ENCODE measurements around the gene UIMC1. TPM values are rescaled to one million over a fixed set of nuclear protein-coding genes. Genes with fewer than 3 reads are reported as not detected.

The UIMC1 gene
- total and polyA plus RNA-seq, 8 donors = 11.6 to 81.7 (median 33.2) TPM

DNA sequence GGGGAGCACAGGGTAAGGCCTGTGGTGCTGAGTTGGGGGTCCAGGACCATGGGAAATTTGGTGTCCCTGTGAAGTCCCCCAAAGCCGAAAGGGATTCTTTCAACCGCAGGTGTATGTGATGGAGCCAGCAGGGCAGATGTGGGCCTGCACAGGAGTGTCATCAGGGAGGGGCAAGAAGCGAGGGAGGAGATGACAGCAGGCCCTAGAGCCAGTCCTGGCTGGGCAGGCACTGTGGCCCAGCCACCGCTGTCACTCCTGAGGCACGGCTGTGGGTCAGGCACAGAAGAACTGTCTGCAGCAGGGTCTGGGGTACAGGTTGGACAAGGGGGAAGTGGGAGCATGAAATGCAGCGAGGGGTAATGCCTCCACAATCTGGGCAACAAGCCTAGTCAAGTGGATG, 112.3 kb downstream of the UIMC1 start:
- H3K4me1 ChIP-seq = no peaks in the 10 kb centered on the region
- H3K9me3 ChIP-seq = no peaks in the 10 kb centered on the region
- 83 to 93% (median 90%) methylated on average over 6 of the region's 6 CpGs for WGBS, 5 donors
- peak in 1 of 2 donors; percentile 17 for DNase-seq
- H3K4me3 ChIP-seq = no peak overlapping the region
- no peak overlapping the region for H3K27ac ChIP-seq
- no peaks in the 10 kb centered on the region for H3K36me3 ChIP-seq
- TF ChIP-seq POLR2AphosphoS5 (IDR thresholded peaks at IDR 0.05) (no peak), POLR2A (IDR thresholded peaks at IDR 0.05) (no peak), EP300 (IDR thresholded peaks at IDR 0.05) (no peak)
- TF ChIP-seq, protein P1, sequence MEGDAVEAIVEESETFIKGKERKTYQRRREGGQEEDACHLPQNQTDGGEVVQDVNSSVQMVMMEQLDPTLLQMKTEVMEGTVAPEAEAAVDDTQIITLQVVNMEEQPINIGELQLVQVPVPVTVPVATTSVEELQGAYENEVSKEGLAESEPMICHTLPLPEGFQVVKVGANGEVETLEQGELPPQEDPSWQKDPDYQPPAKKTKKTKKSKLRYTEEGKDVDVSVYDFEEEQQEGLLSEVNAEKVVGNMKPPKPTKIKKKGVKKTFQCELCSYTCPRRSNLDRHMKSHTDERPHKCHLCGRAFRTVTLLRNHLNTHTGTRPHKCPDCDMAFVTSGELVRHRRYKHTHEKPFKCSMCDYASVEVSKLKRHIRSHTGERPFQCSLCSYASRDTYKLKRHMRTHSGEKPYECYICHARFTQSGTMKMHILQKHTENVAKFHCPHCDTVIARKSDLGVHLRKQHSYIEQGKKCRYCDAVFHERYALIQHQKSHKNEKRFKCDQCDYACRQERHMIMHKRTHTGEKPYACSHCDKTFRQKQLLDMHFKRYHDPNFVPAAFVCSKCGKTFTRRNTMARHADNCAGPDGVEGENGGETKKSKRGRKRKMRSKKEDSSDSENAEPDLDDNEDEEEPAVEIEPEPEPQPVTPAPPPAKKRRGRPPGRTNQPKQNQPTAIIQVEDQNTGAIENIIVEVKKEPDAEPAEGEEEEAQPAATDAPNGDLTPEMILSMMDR (IDR thresholded peaks at IDR 0.05) = no peak
- intact Hi-C loops (cut with DNase I; ENCODE audit: low total_unique reads) = no loop called here
- peaks cover 0 to 4% (median 0%) of the 10 kb centered on the region in 3 donors for H3K27me3 ChIP-seq

DNA sequence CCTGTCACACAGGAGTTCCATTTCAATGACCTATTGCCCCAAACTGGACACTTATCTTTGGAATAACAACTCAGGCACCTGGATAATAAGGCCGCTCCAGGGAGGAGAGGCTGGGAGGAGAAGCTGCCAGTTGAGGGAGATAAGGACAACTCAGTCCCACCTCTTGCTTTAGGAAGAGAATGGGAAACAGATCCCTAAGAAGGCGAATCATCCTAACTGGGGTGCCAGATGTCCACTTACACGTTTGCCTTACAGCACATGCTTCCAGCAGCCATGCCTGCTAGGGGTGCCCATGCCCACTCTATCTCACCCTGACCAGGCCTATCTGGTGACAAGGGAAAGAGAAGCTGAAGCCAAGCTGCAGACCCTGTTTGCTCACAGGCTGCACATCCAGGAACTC, 113.9 kb downstream of the UIMC1 start:
- peaks cover 0 to 4% (median 0%) of the 10 kb centered on the region in 3 donors for H3K27me3 ChIP-seq
- no peaks in the 10 kb centered on the region for H3K4me1 ChIP-seq
- no peak overlapping the region for H3K27ac ChIP-seq
- H3K4me3 ChIP-seq = no peak overlapping the region
- no peaks in the 10 kb centered on the region for H3K36me3 ChIP-seq
- TF ChIP-seq, protein P1 (IDR thresholded peaks at IDR 0.05) = no peak
- TF ChIP-seq POLR2AphosphoS5 (IDR thresholded peaks at IDR 0.05) = no peak
- no peak for TF ChIP-seq EP300 (IDR thresholded peaks at IDR 0.05)
- TF ChIP-seq POLR2A (IDR thresholded peaks at IDR 0.05) = no peak
- 43 to 69% (median 63%) methylated on average over 2 to 3 of the region's 3 CpGs for WGBS, 5 donors
- intact Hi-C loops (cut with DNase I; ENCODE audit: low total_unique reads) = no loop called here
- DNase-seq = peak in 1 of 2 donors; percentile 3
- no peaks in the 10 kb centered on the region for H3K9me3 ChIP-seq

DNA sequence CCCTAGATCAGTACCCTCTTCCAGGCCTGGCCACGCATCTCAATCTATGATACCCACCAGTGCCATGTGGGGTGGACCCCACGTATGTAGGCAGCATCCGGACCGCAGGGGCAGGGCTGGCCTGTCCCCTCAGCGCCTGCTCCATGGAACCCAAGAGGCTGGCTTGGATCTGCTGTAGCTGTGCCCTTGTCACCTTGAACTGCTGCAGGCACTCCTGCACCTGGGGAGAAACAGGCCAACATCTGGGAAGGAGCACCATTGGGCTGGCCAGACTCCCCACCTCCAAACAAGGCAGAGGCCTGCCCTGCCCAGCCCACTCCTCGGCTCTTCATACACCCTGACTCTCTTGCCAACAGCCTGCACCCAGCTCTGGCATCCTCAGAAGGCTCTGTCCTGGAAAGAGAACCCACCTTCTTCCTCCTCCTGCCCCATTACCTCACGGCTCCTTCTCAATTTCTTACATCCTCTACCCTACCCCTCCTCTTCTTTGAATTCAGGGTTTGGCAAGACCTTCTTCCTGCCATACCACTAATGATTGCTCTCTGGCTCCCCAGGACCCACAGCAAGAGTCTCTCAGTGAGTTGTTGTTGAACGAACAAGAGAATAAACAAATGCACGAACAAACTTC, 115.1 kb downstream of the UIMC1 start:
- H3K36me3 ChIP-seq = no peaks in the 10 kb centered on the region
- peak in 1 of 2 donors; percentile 16 for DNase-seq
- no peaks in the 10 kb centered on the region for H3K9me3 ChIP-seq
- H3K4me1 ChIP-seq = no peaks in the 10 kb centered on the region
- intact Hi-C loops (cut with DNase I; ENCODE audit: low total_unique reads) = no loop called here
- H3K4me3 ChIP-seq = no peak overlapping the region
- peaks cover 0 to 4% (median 0%) of the 10 kb centered on the region in 3 donors for H3K27me3 ChIP-seq
- TF ChIP-seq POLR2AphosphoS5 (IDR thresholded peaks at IDR 0.05) = no peak
- TF ChIP-seq, protein P1 (IDR thresholded peaks at IDR 0.05) = no peak
- TF ChIP-seq POLR2A (IDR thresholded peaks at IDR 0.05) = no peak
- TF ChIP-seq EP300 (IDR thresholded peaks at IDR 0.05) = no peak
- no peak overlapping the region for H3K27ac ChIP-seq
- 61 to 79% (median 74%) methylated on average over 6 to 9 of the region's 9 CpGs for WGBS, 5 donors

DNA sequence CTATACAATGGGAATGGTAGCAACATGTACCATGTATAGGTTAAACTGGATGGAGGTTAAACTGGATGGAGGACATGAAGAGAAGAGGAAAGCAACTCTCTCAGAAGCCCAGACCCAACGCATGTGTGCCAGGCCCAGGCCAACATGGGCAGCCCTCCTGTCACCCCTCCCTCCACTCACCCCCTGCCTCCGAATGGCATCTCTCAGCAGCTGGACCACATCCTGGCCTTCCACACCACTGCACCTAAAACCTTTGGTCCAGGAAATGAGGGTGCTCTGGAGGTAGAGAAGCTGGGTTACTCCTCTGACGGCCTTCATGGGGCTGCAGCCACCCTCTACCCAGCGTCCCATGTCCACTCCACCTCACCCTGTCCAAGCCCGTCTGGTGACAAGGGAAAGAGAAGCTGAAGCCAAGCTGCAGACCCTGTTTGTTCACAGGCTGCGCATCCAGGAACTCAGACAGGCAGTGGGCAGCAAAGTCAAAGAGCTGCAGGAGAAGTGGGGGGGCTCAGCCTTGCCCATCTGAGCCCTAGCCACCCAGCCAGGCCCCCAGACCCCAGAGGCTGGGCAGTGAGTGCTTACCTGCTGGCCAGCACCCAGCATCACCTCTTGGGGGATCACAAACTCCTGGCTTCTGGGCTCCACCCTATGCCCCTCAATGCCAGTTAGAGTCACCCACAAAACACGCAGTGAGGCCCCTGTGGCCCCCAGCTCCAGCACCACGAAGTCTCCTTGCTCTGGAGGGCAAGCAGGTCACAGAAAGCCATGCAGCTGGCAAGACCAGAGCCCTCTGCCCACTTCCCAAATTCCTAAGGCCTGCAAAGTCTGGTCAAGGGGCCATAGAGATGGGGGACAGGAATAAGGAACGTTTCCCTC, 115.9 kb downstream of the UIMC1 start:
- Histone ChIP-seq H3K36me3 (no peaks in the 10 kb centered on the region), H3K4me3 (no peak overlapping the region), H3K27ac (no peak overlapping the region), H3K4me1 (no peaks in the 10 kb centered on the region), H3K9me3 (no peaks in the 10 kb centered on the region), H3K27me3 (peaks cover 0 to 4% (median 0%) of the 10 kb centered on the region in 3 donors)
- 71 to 84% (median 77%) methylated on average over 8 to 9 of the region's 9 CpGs for WGBS, 5 donors
- intact Hi-C loops (cut with DNase I; ENCODE audit: low total_unique reads) = no loop called here
- DNase-seq = peak in 1 of 2 donors; percentile 13
- TF ChIP-seq EP300 (IDR thresholded peaks at IDR 0.05) (no peak), POLR2AphosphoS5 (IDR thresholded peaks at IDR 0.05) (no peak)
- TF ChIP-seq, protein P1 (IDR thresholded peaks at IDR 0.05) = no peak

Data from stomach (tissue), 9 donors.